Activated T-cell treated with anti-CD3 and anti-CD28 coated beads, Interleukin-2, amount 50 U/mL, for 24 hours (primary cell): ENCODE measurements around the gene PPP2R3A.

Source experiments
- DNase-seq: peaks from one replicate; pipeline ENCODE4 v3.0.0-alpha.2; 2020
- H3K27ac Mint-ChIP-seq: 2 replicates; pipeline ENCODE4 v1.8.0; 2020; ENCODE audit warnings: mild to moderate bottlenecking, mixed read lengths
- H3K27me3 Mint-ChIP-seq: 2 replicates; pipeline ENCODE4 v1.8.0; 2020; ENCODE audit warnings: mixed read lengths
- H3K36me3 Mint-ChIP-seq: 2 replicates; pipeline ENCODE4 v1.8.0; 2020; ENCODE audit warnings: low read depth, mixed read lengths
- H3K4me1 Mint-ChIP-seq: 2 replicates; pipeline ENCODE4 v1.8.0; 2020; ENCODE audit warnings: low read depth, mixed read lengths
- H3K4me3 Mint-ChIP-seq: 2 replicates; pipeline ENCODE4 v1.8.0; 2020; ENCODE audit warnings: mild to moderate bottlenecking, moderate library complexity, mixed read lengths
- H3K9me3 Mint-ChIP-seq: 2 replicates; pipeline ENCODE4 v1.8.0; 2020; ENCODE audit warnings: mixed read lengths

Gene PPP2R3A

DNA sequence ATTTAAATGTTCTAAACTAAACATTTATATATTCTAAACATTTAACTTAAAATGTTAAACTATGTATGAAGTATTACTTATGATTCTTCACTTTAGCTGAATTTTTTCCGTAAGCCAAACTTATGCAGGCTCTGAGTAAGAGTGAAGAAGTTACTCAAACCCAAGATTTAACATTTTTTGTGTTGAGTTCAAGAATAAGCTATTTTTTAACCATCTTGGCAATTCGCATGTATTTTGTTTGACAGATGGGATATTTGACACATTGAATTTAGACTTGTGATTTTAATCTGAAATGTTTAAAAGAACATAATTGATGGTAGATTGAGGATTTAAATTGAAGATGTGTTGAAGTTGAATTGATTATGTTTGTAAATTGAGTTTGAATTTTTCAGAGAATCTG is 14.6 kb upstream of the PPP2R3A start:
- H3K27me3 Mint-ChIP-seq, result peaks cover 11% of the 10 kb centered on the region
- H3K4me3 Mint-ChIP-seq, result no peak overlapping the region

DNA sequence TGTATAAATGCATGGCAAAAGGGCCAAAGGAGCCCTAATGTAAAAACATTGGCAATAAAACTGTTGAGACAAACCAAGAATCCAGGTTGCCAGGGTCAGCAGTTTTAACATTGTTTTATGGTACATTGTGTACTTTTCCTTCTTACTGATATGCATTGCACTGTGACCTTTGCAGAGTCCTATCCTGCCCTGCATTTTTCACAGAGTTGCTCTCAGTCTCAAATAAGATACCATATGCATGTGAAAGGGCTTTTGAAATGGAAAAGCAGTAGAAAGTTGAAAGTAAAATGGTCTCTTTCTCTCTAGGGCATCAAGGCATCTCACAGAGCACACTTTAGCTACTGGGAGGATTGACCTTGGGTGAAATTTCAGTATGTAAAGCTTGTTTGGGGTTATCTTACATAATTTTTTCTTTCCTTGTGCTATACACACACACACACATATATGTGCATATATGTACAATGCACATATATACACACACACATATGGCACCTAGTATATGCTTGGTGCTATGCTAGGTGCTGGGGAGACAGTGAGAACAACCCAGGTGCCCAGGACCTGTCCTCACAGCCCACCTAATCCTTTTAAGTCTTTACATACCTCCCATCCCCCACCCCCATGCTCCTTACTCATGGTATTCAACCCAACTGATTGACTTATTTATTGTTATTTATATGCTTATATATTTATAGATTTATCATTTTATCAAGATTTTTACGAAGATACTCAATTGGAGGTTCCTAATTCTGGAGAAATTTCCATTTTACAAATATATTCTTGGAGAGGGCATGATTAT is 1.2 kb upstream of the PPP2R3A start:
- Mint-ChIP-seq H3K27me3 (peaks cover 37% of the 10 kb centered on the region), H3K4me1 (peaks cover 13% of the 10 kb centered on the region), H3K9me3 (peaks cover 25% of the 10 kb centered on the region), H3K27ac (no peak overlapping the region), H3K36me3 (no peaks in the 10 kb centered on the region), H3K4me3 (peak overlapping the region; percentile 67)
- DNase-seq, result no peak

More for the DNA sequence above, 14.6 kb upstream of the PPP2R3A start:
- no peaks in the 10 kb centered on the region for H3K36me3 Mint-ChIP-seq
- no peaks in the 10 kb centered on the region for H3K4me1 Mint-ChIP-seq
- no peak overlapping the region for H3K27ac Mint-ChIP-seq
- peaks cover 7% of the 10 kb centered on the region for H3K9me3 Mint-ChIP-seq
- DNase-seq, result no peak

DNA sequence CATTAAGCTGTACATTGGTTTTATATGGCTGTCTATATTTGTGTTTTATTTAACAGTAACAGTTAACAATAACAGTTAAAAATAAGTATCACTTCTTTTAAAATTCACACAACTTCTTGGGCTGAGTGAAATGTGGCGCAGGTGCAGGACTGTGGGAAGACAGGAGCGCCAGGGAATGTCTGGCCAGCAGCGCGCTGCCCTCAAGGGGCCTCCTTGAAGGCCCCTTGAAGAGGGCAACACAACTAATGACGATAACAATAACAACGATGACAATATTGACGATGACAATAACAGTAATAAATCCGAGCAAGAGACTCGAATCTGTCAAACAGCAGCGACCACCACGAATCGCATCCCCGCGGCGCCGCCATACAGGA is 411 bp upstream of the PPP2R3A start:
- Mint-ChIP-seq H3K9me3 (peaks cover 19% of the 10 kb centered on the region), H3K4me3 (peak overlapping the region; percentile 67), H3K36me3 (no peaks in the 10 kb centered on the region), H3K27ac (no peak overlapping the region), H3K4me1 (peaks cover 13% of the 10 kb centered on the region), H3K27me3 (peaks cover 40% of the 10 kb centered on the region)
- DNase-seq, result no peak

DNA sequence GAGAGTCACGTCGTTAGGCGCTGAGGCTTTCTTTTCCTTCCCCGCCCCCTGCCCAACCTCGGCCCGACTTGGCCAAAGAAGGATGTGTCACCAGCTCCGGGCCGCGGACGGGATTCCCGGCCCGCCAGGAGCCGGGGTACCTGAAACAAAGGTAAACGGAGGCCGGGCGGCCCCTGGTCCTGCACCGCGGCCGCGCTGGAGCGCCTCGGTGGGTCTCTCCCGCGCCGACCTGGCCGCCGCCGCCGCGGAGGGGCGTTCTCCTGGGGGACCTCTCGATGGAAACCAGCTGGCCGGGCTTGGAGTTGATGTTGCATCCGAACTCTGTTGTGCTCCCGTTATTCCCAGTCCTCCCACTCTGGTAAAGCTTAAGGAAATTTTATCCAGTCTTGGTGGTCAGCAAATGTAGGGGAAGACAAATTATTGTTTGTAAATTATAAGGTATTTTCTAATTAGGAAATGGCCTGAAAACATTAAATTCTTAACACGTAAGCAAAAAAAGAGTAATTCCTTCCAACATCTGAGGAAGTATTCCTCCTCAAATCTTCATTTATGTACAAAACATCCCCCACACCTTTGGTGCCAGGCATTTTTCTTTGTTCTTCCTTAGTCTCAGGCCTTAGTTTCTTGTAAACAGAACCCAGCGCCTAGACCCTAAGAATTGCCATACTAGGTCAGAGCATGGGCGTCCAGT is 888 bp downstream of the PPP2R3A start:
- Mint-ChIP-seq H3K36me3 (no peaks in the 10 kb centered on the region), H3K27me3 (peaks cover 45% of the 10 kb centered on the region), H3K9me3 (peaks cover 10% of the 10 kb centered on the region), H3K27ac (no peak overlapping the region), H3K4me3 (peak overlapping the region; percentile 71), H3K4me1 (peaks cover 13% of the 10 kb centered on the region)
- DNase-seq, result no peak

- Mint-ChIP-seq H3K4me3 (peak overlapping the region; percentile 71), H3K27me3 (peaks cover 45% of the 10 kb centered on the region), H3K9me3 (peaks cover 5% of the 10 kb centered on the region), H3K4me1 (peaks cover 13% of the 10 kb centered on the region), H3K27ac (no peak overlapping the region), H3K36me3 (no peaks in the 10 kb centered on the region)
- DNase-seq, result no peak
Measured at GRCh38 chr3:135966962-135967274, 1.4 kb downstream of the PPP2R3A start.

DNA sequence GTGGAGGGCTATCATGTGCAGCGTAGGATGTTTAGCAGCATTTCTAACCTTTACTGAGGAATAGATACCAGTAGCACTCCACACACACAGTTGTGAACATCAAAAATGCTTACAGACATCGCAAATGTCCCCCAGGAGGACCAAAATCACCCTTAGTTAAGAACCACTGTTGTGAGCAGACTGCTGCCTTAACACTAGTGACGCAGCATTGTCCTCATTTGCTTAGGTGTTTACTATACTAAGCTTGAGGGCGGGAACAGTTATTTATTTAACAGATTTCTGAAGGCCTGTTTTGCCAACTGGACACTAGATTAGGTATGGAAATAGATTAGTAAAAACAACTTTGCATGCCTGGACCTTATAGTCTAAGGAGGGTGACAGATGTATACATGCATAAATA is 2.3 kb downstream of the PPP2R3A start:
- H3K4me1 Mint-ChIP-seq, result peaks cover 13% of the 10 kb centered on the region

DNA sequence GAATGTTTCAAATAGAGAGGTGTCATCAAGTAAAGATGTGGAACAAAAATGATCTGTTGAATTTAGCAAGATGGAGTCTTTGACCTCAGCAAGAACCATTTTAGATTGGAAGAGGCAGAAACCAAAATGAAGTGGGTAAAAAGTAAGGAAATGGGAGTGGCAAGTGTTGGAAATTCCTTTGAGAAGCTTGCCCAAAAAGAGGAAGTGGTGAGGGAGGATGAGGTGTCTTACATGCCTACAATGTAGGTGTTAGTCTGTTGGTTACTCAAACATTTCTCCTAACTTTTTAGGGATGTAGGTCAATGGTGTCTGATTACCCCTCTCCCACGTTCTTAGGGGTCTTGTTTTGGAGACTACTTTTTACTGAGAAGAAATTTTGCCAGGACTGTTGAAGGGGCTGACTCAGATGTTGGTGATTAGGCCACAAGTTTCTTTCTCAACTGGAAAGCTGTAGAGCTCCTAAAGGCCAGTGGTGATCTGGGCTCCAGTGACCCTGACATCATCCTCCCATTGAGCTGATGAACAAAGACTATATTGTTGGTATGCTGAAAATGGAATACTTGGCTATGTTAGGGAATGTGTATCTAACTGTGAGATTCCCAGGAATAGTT is 5.1 kb downstream of the PPP2R3A start:
- H3K9me3 Mint-ChIP-seq, result no peaks in the 10 kb centered on the region
- no peaks in the 10 kb centered on the region for H3K36me3 Mint-ChIP-seq
- H3K4me1 Mint-ChIP-seq, result peaks cover 10% of the 10 kb centered on the region
- DNase-seq, result no peak
- H3K4me3 Mint-ChIP-seq, result no peak overlapping the region
- H3K27me3 Mint-ChIP-seq, result peaks cover 34% of the 10 kb centered on the region
- H3K27ac Mint-ChIP-seq, result no peak overlapping the region

More for the DNA sequence above, 2.3 kb downstream of the PPP2R3A start:
- H3K36me3 Mint-ChIP-seq, result no peaks in the 10 kb centered on the region
- H3K4me3 Mint-ChIP-seq, result no peak overlapping the region
- no peak overlapping the region for H3K27ac Mint-ChIP-seq
- peaks cover 1% of the 10 kb centered on the region for H3K9me3 Mint-ChIP-seq
- peaks cover 45% of the 10 kb centered on the region for H3K27me3 Mint-ChIP-seq
- no peak for DNase-seq

DNA sequence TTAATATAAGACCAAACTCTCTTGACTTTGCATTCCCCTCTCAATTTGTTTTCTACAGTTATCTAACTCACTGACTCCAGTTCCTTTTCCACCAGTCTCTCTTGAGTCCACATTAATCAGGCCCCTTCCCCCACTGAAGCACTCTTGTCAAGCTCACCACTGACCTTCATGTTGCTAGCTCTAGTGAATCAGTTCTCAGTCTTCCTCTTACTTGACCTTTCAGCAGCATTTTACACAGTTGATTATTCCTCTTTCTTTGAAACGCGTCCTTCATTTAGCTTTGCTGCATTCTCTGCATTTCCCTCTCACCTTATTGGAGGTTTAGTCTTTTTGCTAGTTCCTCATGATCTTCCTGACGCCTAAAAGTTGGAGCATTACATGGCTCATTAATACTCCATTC is 8.3 kb downstream of the PPP2R3A start:
- no peak overlapping the region for H3K4me3 Mint-ChIP-seq
- peaks cover 14% of the 10 kb centered on the region for H3K27me3 Mint-ChIP-seq
- H3K36me3 Mint-ChIP-seq, result no peaks in the 10 kb centered on the region
- DNase-seq, result no peak
- no peaks in the 10 kb centered on the region for H3K4me1 Mint-ChIP-seq
- H3K9me3 Mint-ChIP-seq, result no peaks in the 10 kb centered on the region
- H3K27ac Mint-ChIP-seq, result no peak overlapping the region

DNA sequence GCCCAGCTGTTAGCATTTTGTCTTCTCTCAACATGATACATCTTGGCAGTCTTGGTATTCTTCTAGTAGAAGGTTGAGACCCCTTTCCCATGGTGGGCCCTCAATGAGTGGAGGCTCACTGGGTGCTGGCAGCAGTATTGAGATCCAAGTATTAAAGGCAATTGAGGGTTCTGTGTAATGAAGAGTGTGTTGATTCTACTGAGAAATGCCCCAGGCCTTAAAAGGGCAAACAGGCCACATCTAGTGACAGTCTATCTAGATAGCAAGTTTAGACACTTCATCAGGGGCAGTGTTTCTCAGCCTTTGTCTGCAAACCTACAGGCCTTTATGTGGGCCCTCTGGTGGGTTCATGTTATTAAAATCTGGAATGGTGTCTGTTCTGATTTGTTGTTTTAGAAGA is 9.5 kb downstream of the PPP2R3A start:
- no peak for DNase-seq
- Mint-ChIP-seq H3K9me3 (no peaks in the 10 kb centered on the region), H3K27me3 (peaks cover 9% of the 10 kb centered on the region), H3K4me3 (no peak overlapping the region), H3K27ac (no peak overlapping the region), H3K36me3 (no peaks in the 10 kb centered on the region), H3K4me1 (no peaks in the 10 kb centered on the region)

DNA sequence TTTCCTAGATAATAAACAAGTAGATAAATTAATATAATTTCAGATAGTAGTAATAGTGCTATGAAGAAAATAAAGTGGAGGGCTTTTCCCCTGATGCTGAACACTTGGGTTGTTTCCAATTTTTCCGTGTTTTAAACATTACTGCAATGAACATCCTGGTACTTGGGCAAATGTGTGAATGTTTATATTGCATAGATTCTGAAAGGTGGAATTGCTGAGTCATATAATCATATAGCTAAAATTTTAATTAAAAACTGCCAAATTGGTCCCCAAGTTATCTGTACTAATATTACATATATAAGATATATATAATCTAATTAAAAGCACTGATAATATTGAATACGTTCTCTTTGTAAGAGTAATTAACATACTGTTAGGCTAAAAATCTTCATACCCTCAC is 10.0 kb downstream of the PPP2R3A start:
- no peak for DNase-seq
- H3K27me3 Mint-ChIP-seq, result peaks cover 7% of the 10 kb centered on the region
- H3K4me3 Mint-ChIP-seq, result no peak overlapping the region
- no peak overlapping the region for H3K27ac Mint-ChIP-seq
- no peaks in the 10 kb centered on the region for H3K9me3 Mint-ChIP-seq
- no peaks in the 10 kb centered on the region for H3K4me1 Mint-ChIP-seq
- no peaks in the 10 kb centered on the region for H3K36me3 Mint-ChIP-seq

- peaks cover 20% of the 10 kb centered on the region for H3K27me3 Mint-ChIP-seq
- H3K4me3 Mint-ChIP-seq, result no peak overlapping the region
- DNase-seq, result no peak
- no peak overlapping the region for H3K27ac Mint-ChIP-seq
- no peaks in the 10 kb centered on the region for H3K9me3 Mint-ChIP-seq
- no peaks in the 10 kb centered on the region for H3K4me1 Mint-ChIP-seq
- no peaks in the 10 kb centered on the region for H3K36me3 Mint-ChIP-seq
Measured at GRCh38 chr3:135980343-135980742, 14.8 kb downstream of the PPP2R3A start.

GRCh38 chr3:135981701-135982403 is 16.3 kb downstream of the PPP2R3A start:
- H3K9me3 Mint-ChIP-seq, result no peaks in the 10 kb centered on the region
- no peak for DNase-seq
- H3K4me1 Mint-ChIP-seq, result no peaks in the 10 kb centered on the region
- H3K4me3 Mint-ChIP-seq, result no peak overlapping the region
- H3K27ac Mint-ChIP-seq, result no peak overlapping the region
- peaks cover 20% of the 10 kb centered on the region for H3K27me3 Mint-ChIP-seq
- no peaks in the 10 kb centered on the region for H3K36me3 Mint-ChIP-seq

GRCh38 chr3:135982404-135982761 is 16.9 kb downstream of the PPP2R3A start:
- no peaks in the 10 kb centered on the region for H3K4me1 Mint-ChIP-seq
- no peak overlapping the region for H3K27ac Mint-ChIP-seq
- H3K27me3 Mint-ChIP-seq, result peaks cover 20% of the 10 kb centered on the region
- no peak overlapping the region for H3K4me3 Mint-ChIP-seq
- no peak for DNase-seq
- H3K36me3 Mint-ChIP-seq, result no peaks in the 10 kb centered on the region
- H3K9me3 Mint-ChIP-seq, result no peaks in the 10 kb centered on the region

GRCh38 chr3:135982922-135983581 is 17.5 kb downstream of the PPP2R3A start:
- Mint-ChIP-seq H3K27ac (no peak overlapping the region), H3K36me3 (no peaks in the 10 kb centered on the region), H3K27me3 (peaks cover 20% of the 10 kb centered on the region), H3K9me3 (no peaks in the 10 kb centered on the region), H3K4me3 (no peak overlapping the region), H3K4me1 (no peaks in the 10 kb centered on the region)
- no peak for DNase-seq
